ENCODE results near the gene NALCN.

Gene NALCN

GRCh38 chr13:101025519-101025918 is 390.8 kb downstream of the NALCN start:
- Histone ChIP-seq H3K27me3 (no peaks in the 10 kb centered on the region), H3K36me3 (no peaks in the 10 kb centered on the region), H4K20me1 (no peaks in the 10 kb centered on the region), H3K27ac (no peak overlapping the region), H3K9me3 (no peaks in the 10 kb centered on the region), H3K4me2 (no peak overlapping the region), H3K4me1 (no peaks in the 10 kb centered on the region), H3K9ac (no peak overlapping the region), H3K4me3 (no peak overlapping the region)
- TF ChIP-seq Cebpa-rat (IDR thresholded peaks at IDR 0.05) = no peak

GRCh38 chr13:101019126-101019525 is 397.2 kb downstream of the NALCN start:
- Histone ChIP-seq H3K27ac (no peak overlapping the region), H3K36me3 (no peaks in the 10 kb centered on the region), H3K9me3 (no peaks in the 10 kb centered on the region), H3K4me3 (no peak overlapping the region), H3K27me3 (no peaks in the 10 kb centered on the region), H3K4me2 (no peak overlapping the region), H3K4me1 (no peaks in the 10 kb centered on the region), H4K20me1 (no peaks in the 10 kb centered on the region), H3K9ac (no peak overlapping the region)
- no peak for TF ChIP-seq Cebpa-rat (IDR thresholded peaks at IDR 0.05)

GRCh38 chr13:101018720-101019119 is 397.6 kb downstream of the NALCN start:
- Histone ChIP-seq H3K27ac (no peak overlapping the region), H3K9ac (no peak overlapping the region), H4K20me1 (no peaks in the 10 kb centered on the region), H3K27me3 (no peaks in the 10 kb centered on the region), H3K4me3 (no peak overlapping the region), H3K36me3 (no peaks in the 10 kb centered on the region), H3K4me2 (no peak overlapping the region), H3K9me3 (no peaks in the 10 kb centered on the region), H3K4me1 (no peaks in the 10 kb centered on the region)
- no peak for TF ChIP-seq Cebpa-rat (IDR thresholded peaks at IDR 0.05)

GRCh38 chr13:101017123-101017872 is 399.0 kb downstream of the NALCN start:
- Histone ChIP-seq H3K36me3 (no peaks in the 10 kb centered on the region), H3K9me3 (no peaks in the 10 kb centered on the region), H3K27me3 (no peaks in the 10 kb centered on the region), H4K20me1 (no peaks in the 10 kb centered on the region), H3K4me2 (no peak overlapping the region), H3K27ac (no peak overlapping the region), H3K4me3 (no peak overlapping the region), H3K9ac (no peak overlapping the region), H3K4me1 (no peaks in the 10 kb centered on the region)
- TF ChIP-seq Cebpa-rat (IDR thresholded peaks at IDR 0.05) = no peak

GRCh38 chr13:101016475-101016874 is 399.8 kb downstream of the NALCN start:
- H3K9me3 ChIP-seq = no peaks in the 10 kb centered on the region
- H3K4me1 ChIP-seq = no peaks in the 10 kb centered on the region
- no peaks in the 10 kb centered on the region for H3K27me3 ChIP-seq
- no peak for TF ChIP-seq Cebpa-rat (IDR thresholded peaks at IDR 0.05)
- H4K20me1 ChIP-seq = no peaks in the 10 kb centered on the region
- no peak overlapping the region for H3K4me3 ChIP-seq
- no peak overlapping the region for H3K9ac ChIP-seq
- no peak overlapping the region for H3K27ac ChIP-seq
- no peak overlapping the region for H3K4me2 ChIP-seq
- H3K36me3 ChIP-seq = no peaks in the 10 kb centered on the region

GRCh38 chr13:101013245-101013644 is 403.1 kb downstream of the NALCN start:
- Histone ChIP-seq H3K27me3 (no peaks in the 10 kb centered on the region), H4K20me1 (no peaks in the 10 kb centered on the region), H3K9ac (no peak overlapping the region), H3K4me2 (no peak overlapping the region), H3K4me3 (no peak overlapping the region), H3K27ac (no peak overlapping the region), H3K4me1 (no peaks in the 10 kb centered on the region), H3K36me3 (no peaks in the 10 kb centered on the region), H3K9me3 (no peaks in the 10 kb centered on the region)
- no peak for TF ChIP-seq Cebpa-rat (IDR thresholded peaks at IDR 0.05)

GRCh38 chr13:101010100-101010499 is 406.2 kb downstream of the NALCN start:
- Histone ChIP-seq H3K4me1 (no peaks in the 10 kb centered on the region), H3K9me3 (no peaks in the 10 kb centered on the region), H3K4me2 (no peak overlapping the region), H3K4me3 (no peak overlapping the region), H3K9ac (no peak overlapping the region), H3K27me3 (no peaks in the 10 kb centered on the region), H4K20me1 (no peaks in the 10 kb centered on the region), H3K27ac (no peak overlapping the region), H3K36me3 (no peaks in the 10 kb centered on the region)
- TF ChIP-seq Cebpa-rat (IDR thresholded peaks at IDR 0.05) = no peak

- H3K27ac ChIP-seq = no peak overlapping the region
- no peak overlapping the region for H3K4me2 ChIP-seq
- H3K4me3 ChIP-seq = no peak overlapping the region
- H3K36me3 ChIP-seq = no peaks in the 10 kb centered on the region
- H3K9ac ChIP-seq = no peak overlapping the region
- no peaks in the 10 kb centered on the region for H3K9me3 ChIP-seq
- no peaks in the 10 kb centered on the region for H4K20me1 ChIP-seq
- TF ChIP-seq Cebpa-rat (IDR thresholded peaks at IDR 0.05) = no peak
- H3K27me3 ChIP-seq = no peaks in the 10 kb centered on the region
- H3K4me1 ChIP-seq = no peaks in the 10 kb centered on the region
Observed at GRCh38 chr13:101007245-101007644, 409.1 kb downstream of the NALCN start.

Data from BLaER1 (cell line).